Measurements from ENCODE around the gene ZNF248. TPM values are rescaled to one million over a fixed set of nuclear protein-coding genes. Genes with fewer than 3 reads are reported as not detected.

ZNF248 gene
- total RNA-seq, 1 donor: 2.9 TPM

DNA sequence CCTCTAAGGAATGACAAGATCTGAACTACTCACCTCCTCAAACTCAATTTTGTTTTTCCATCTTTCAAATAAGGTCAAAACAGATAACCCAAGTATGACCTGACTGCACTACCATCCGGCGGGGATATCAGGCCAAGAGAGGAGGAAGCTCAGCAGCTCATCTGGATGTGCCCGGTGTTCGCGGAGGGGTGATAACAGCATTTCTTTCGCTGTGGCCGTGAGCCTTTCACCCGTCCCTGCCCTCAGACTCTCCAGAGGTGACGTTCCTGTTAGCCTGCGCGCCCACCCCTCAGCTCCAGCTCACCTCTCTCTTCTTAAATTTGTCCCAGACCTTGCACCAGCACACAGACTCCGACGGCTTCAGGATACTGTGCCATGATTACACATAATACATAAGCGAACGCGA lies 526 bp downstream of the ZNF248 start:
- Histone ChIP-seq H3K9me3 (ENCODE audit: low read depth, low read length) (no peaks in the 10 kb centered on the region), H3K4me3 (ENCODE audit: low read length) (peak overlapping the region; percentile 88), H3K27me3 (ENCODE audit: insufficient read depth, low read length) (no peaks in the 10 kb centered on the region), H3K4me1 (ENCODE audit: insufficient read depth, low read length) (peaks cover 12% of the 10 kb centered on the region)

- Histone ChIP-seq H3K4me3 (ENCODE audit: low read length) (no peak overlapping the region), H3K27me3 (ENCODE audit: insufficient read depth, low read length) (no peaks in the 10 kb centered on the region), H3K9me3 (ENCODE audit: low read depth, low read length) (no peaks in the 10 kb centered on the region), H3K4me1 (ENCODE audit: insufficient read depth, low read length) (peaks cover 12% of the 10 kb centered on the region)
Observed at GRCh38 chr10:37855636-37856035, 1.8 kb downstream of the ZNF248 start.

DNA sequence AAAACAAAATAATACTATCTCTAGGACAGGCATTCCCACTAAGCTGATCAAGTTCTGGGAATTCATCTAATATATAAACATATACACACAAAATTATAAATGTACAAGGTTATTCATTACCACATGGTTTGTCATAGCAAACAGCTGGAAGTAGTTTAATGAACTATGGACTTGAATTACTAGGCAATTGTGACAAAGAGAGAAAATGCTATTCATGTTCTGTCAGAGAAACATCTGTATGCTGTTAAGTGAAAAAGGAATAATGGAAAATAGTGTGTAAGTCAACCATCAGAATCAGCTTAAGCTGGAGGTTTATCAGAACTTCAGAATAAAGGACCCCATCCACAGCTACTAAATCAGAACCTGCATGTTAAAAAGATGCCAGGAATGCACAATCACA lies 2.8 kb downstream of the ZNF248 start:
- Histone ChIP-seq H3K9me3 (ENCODE audit: low read depth, low read length) (no peaks in the 10 kb centered on the region), H3K4me1 (ENCODE audit: insufficient read depth, low read length) (peaks cover 12% of the 10 kb centered on the region), H3K4me3 (ENCODE audit: low read length) (no peak overlapping the region), H3K27me3 (ENCODE audit: insufficient read depth, low read length) (no peaks in the 10 kb centered on the region)

DNA sequence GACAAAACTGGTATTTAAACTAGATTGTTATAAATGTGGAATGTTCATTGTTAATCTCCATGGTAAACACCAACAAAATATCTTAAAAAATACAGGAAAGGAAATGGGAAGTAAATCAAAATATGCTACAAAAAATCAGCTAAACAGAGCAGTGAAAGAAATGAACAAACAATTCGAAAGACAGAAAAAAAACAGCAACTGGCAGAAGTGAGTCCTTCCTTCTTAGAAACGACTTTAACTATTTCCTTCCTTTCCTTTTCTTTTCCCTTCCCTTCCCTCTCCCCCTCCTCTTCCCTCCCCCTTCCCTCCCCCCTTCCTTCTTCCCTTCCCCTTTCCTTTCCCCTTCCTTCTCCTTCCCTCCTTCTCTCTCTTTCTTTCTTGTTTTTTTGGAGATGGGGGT lies 12.8 kb downstream of the ZNF248 start:
- no peaks in the 10 kb centered on the region for H3K4me1 ChIP-seq (ENCODE audit: insufficient read depth, low read length)
- H3K4me3 ChIP-seq (ENCODE audit: low read length): no peak overlapping the region
- no peaks in the 10 kb centered on the region for H3K9me3 ChIP-seq (ENCODE audit: low read depth, low read length)
- H3K27me3 ChIP-seq (ENCODE audit: insufficient read depth, low read length): no peaks in the 10 kb centered on the region

- Histone ChIP-seq H3K4me3 (ENCODE audit: low read length) (no peak overlapping the region), H3K4me1 (ENCODE audit: insufficient read depth, low read length) (no peaks in the 10 kb centered on the region), H3K9me3 (ENCODE audit: low read depth, low read length) (peaks cover 11% of the 10 kb centered on the region), H3K27me3 (ENCODE audit: insufficient read depth, low read length) (no peaks in the 10 kb centered on the region)
Observed at GRCh38 chr10:37839243-37839642, 18.2 kb downstream of the ZNF248 start.

GRCh38 chr10:37831495-37832333 lies 25.7 kb downstream of the ZNF248 start:
- Histone ChIP-seq H3K4me3 (ENCODE audit: low read length) (no peak overlapping the region), H3K27me3 (ENCODE audit: insufficient read depth, low read length) (no peaks in the 10 kb centered on the region), H3K9me3 (ENCODE audit: low read depth, low read length) (peaks cover 73% of the 10 kb centered on the region), H3K4me1 (ENCODE audit: insufficient read depth, low read length) (no peaks in the 10 kb centered on the region)

GRCh38 chr10:37826806-37827205 lies 30.6 kb downstream of the ZNF248 start:
- H3K27me3 ChIP-seq (ENCODE audit: insufficient read depth, low read length): no peaks in the 10 kb centered on the region
- peaks cover 43% of the 10 kb centered on the region for H3K9me3 ChIP-seq (ENCODE audit: low read depth, low read length)
- no peaks in the 10 kb centered on the region for H3K4me1 ChIP-seq (ENCODE audit: insufficient read depth, low read length)

DNA sequence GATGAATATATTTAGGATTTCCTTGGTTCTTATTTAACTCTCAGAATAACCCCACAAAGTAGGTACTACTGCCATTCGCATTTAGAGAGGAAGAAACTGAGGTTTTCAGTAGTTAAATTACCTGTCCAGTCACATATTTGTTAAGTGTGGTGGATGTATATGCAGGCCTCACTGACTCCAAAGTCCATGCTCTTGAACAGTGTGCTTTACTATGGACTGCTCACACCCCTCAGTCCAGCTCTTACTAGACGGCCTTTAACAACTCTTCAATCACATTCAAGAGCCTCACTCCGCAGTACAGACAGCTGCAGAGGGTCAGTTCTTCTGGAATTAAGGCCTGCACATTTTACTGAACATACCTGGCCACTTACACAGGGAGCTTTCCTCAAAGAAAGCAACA lies 36.2 kb downstream of the ZNF248 start:
- H3K4me3 ChIP-seq (ENCODE audit: low read length): no peak overlapping the region
- H3K4me1 ChIP-seq (ENCODE audit: insufficient read depth, low read length): no peaks in the 10 kb centered on the region
- H3K9me3 ChIP-seq (ENCODE audit: low read depth, low read length): peaks cover 19% of the 10 kb centered on the region
- H3K27me3 ChIP-seq (ENCODE audit: insufficient read depth, low read length): no peaks in the 10 kb centered on the region

More at GRCh38 chr10:37826806-37827205, 30.6 kb downstream of the ZNF248 start:
- H3K4me3 ChIP-seq (ENCODE audit: low read length): no peak overlapping the region

DNA sequence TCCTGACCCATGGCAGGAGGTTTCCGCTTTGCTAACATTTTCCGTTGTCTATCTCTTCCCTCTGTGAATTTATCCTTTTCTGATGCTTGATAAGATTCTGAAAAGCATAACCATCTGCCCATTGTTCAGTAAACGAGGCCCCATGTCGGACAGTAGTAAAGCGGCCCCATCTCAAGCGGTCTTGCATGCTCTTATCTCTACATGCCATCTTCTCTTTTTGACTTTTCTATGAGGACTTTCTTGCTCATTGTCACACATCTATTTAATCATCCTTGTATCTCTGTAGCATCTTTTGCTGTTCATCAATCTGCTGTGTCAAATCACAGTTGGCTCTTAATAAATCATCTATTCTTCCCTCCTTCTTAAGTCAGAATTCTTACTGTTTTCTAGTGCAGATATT lies 37.6 kb downstream of the ZNF248 start:
- no peaks in the 10 kb centered on the region for H3K27me3 ChIP-seq (ENCODE audit: insufficient read depth, low read length)
- H3K4me3 ChIP-seq (ENCODE audit: low read length): no peak overlapping the region
- no peaks in the 10 kb centered on the region for H3K4me1 ChIP-seq (ENCODE audit: insufficient read depth, low read length)
- H3K9me3 ChIP-seq (ENCODE audit: low read depth, low read length): peaks cover 28% of the 10 kb centered on the region

DNA sequence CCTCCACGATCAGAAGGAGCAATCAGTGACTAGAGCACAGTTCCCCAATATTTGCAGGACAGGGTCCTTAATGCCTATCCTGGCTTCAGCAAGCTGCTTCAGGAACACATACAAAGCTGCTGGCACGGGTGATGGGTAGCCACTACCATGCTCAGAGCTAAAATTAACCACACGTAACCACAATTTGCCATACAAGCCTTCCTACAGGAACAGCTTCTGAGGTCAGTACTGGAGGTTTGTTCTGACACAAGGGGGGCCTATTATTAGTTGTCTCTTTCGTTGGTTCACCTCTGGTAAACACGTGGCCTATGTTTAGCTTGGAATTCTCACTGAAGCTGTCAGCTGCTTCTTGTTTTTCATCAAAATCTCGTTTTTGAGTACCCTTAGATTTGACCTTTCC lies 41.1 kb downstream of the ZNF248 start:
- peaks cover 42% of the 10 kb centered on the region for H3K9me3 ChIP-seq (ENCODE audit: low read depth, low read length)
- no peak overlapping the region for H3K4me3 ChIP-seq (ENCODE audit: low read length)
- no peaks in the 10 kb centered on the region for H3K27me3 ChIP-seq (ENCODE audit: insufficient read depth, low read length)
- H3K4me1 ChIP-seq (ENCODE audit: insufficient read depth, low read length): no peaks in the 10 kb centered on the region

- no peak overlapping the region for H3K4me3 ChIP-seq (ENCODE audit: low read length)
- peaks cover 46% of the 10 kb centered on the region for H3K9me3 ChIP-seq (ENCODE audit: low read depth, low read length)
- H3K4me1 ChIP-seq (ENCODE audit: insufficient read depth, low read length): no peaks in the 10 kb centered on the region
- H3K27me3 ChIP-seq (ENCODE audit: insufficient read depth, low read length): no peaks in the 10 kb centered on the region
Observed at GRCh38 chr10:37813763-37814162, 43.6 kb downstream of the ZNF248 start.

- Histone ChIP-seq H3K4me1 (ENCODE audit: insufficient read depth, low read length) (no peaks in the 10 kb centered on the region), H3K4me3 (ENCODE audit: low read length) (no peak overlapping the region), H3K9me3 (ENCODE audit: low read depth, low read length) (peaks cover 46% of the 10 kb centered on the region), H3K27me3 (ENCODE audit: insufficient read depth, low read length) (no peaks in the 10 kb centered on the region)
Observed at GRCh38 chr10:37812290-37812689, 45.1 kb downstream of the ZNF248 start.

- H3K27me3 ChIP-seq (ENCODE audit: insufficient read depth, low read length): no peaks in the 10 kb centered on the region
- H3K9me3 ChIP-seq (ENCODE audit: low read depth, low read length): no peaks in the 10 kb centered on the region
- H3K4me3 ChIP-seq (ENCODE audit: low read length): no peak overlapping the region
- H3K4me1 ChIP-seq (ENCODE audit: insufficient read depth, low read length): no peaks in the 10 kb centered on the region
Observed at GRCh38 chr10:37803269-37803668, 54.1 kb downstream of the ZNF248 start.

DNA sequence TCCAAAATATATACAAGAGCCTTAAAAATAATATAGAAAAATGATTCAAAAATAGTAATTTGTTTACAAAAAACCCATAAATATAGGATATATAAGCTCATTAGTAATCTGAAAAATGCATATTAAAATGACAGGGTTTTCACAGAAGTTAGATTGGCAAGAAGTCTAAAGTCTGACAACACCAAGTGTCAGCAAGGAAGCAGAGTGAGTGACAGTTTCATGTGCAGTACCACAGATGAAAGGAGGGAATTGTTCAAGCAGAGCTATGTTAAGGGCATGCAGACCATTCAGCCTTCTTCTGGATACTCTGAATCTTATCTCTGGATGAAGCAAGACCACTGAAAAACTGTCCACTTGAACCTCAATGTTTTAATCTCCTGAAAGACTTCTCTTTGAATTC lies 55.9 kb downstream of the ZNF248 start:
- no peaks in the 10 kb centered on the region for H3K27me3 ChIP-seq (ENCODE audit: insufficient read depth, low read length)

GRCh38 chr10:37794305-37794976 lies 63.0 kb downstream of the ZNF248 start:
- Histone ChIP-seq H3K9me3 (ENCODE audit: low read depth, low read length) (peaks cover 36% of the 10 kb centered on the region), H3K27me3 (ENCODE audit: insufficient read depth, low read length) (no peaks in the 10 kb centered on the region), H3K4me3 (ENCODE audit: low read length) (no peak overlapping the region), H3K4me1 (ENCODE audit: insufficient read depth, low read length) (no peaks in the 10 kb centered on the region)

More for the DNA sequence above, 55.9 kb downstream of the ZNF248 start:
- Histone ChIP-seq H3K4me1 (ENCODE audit: insufficient read depth, low read length) (no peaks in the 10 kb centered on the region), H3K4me3 (ENCODE audit: low read length) (no peak overlapping the region), H3K9me3 (ENCODE audit: low read depth, low read length) (peaks cover 7% of the 10 kb centered on the region)

All from mononuclear cell (primary cell).